Adipose tissue (tissue), 3 donors: ENCODE results near the gene MYOT. TPM values are rescaled to one million over a fixed set of nuclear protein-coding genes. Genes with fewer than 3 reads are reported as not detected.
"Not testable (repeated sequence)": the region's sequence is repeated elsewhere in the genome, so short reads cannot be mapped to it uniquely, and the experiment has no call there.

ENCODE experiments used
- H3K27ac ChIP-seq: one replicate; pipeline ENCODE4 v1.5.1; 2013; ENCODE audit warnings: low read depth, low read length
- WGBS, 3 donors: extraction: QIAGEN DNeasy Blood & Tissue Kit; methylation state at CpG; one replicate each; pipeline ENCODE4 v1.1.7; 2013; 5-methylcytosine and 5-hydroxymethylcytosine counted together
- polyA plus RNA-seq, 3 donors: library from polyadenylated mRNA; stranded (reverse); fragments of 200-250 nt; gene quantifications; one replicate each; pipeline ENCODE4 v1.2.3, GENCODE V29; 2013
- donor health status: healthy with polysubstance abuse.
- donor health status: Bipolar disorder and iron deficiency.
- donor health status: healthy.

The MYOT gene
- polyA plus RNA-seq, 3 donors, result 0.45 to 0.98 (median 0.55) TPM

- no peak overlapping the region for H3K27ac ChIP-seq
These were observed 22.2 kb upstream of the MYOT start for GRCh38 chr5:137845472-137845871.

- WGBS, 3 donors, result 92 to 96% (median 95%) methylated on average over 6 of the region's 6 CpGs
- no peak overlapping the region for H3K27ac ChIP-seq
These were observed 20.0 kb upstream of the MYOT start for GRCh38 chr5:137847687-137848086.

- not testable (repeated sequence) for H3K27ac ChIP-seq
These were observed 14.5 kb upstream of the MYOT start for GRCh38 chr5:137853165-137853564.

GRCh38 chr5:137856201-137856600 is 11.5 kb upstream of the MYOT start:
- no peak overlapping the region for H3K27ac ChIP-seq
- WGBS, 3 donors, result 71 to 84% (median 79%) methylated on average over 3 of the region's 3 CpGs

- WGBS, 3 donors, result 77 to 86% (median 81%) methylated on average over 5 of the region's 5 CpGs
- H3K27ac ChIP-seq, result no peak overlapping the region
These were observed 10.5 kb upstream of the MYOT start for GRCh38 chr5:137856916-137857862.

GRCh38 chr5:137858223-137858916 is 9.3 kb upstream of the MYOT start:
- H3K27ac ChIP-seq, result no peak overlapping the region
- 18 to 51% (median 22%) methylated on average over 3 of the region's 3 CpGs for WGBS, 3 donors

GRCh38 chr5:137858954-137859353 is 8.7 kb upstream of the MYOT start:
- no peak overlapping the region for H3K27ac ChIP-seq
- WGBS, 3 donors, result 55 to 75% (median 65%) methylated on average over 5 of the region's 5 CpGs

- WGBS, 3 donors, result 89 to 94% (median 91%) methylated on average over 3 of the region's 3 CpGs
These were observed 5.4 kb upstream of the MYOT start for GRCh38 chr5:137862251-137862650.

GRCh38 chr5:137863653-137864052 is 4.0 kb upstream of the MYOT start:
- not testable (repeated sequence) for H3K27ac ChIP-seq
- WGBS, 3 donors, result 91 to 93% (median 92%) methylated on average over 6 of the region's 6 CpGs

More at GRCh38 chr5:137862251-137862650, 5.4 kb upstream of the MYOT start:
- no peak overlapping the region for H3K27ac ChIP-seq

- WGBS, 3 donors, result 75 to 95% (median 92%) methylated on average over 4 of the region's 4 CpGs
- H3K27ac ChIP-seq, result no peak overlapping the region
These were observed 895 bp upstream of the MYOT start for GRCh38 chr5:137866541-137867388.

- WGBS, 3 donors, result 94 to 95% (median 95%) methylated on average over 7 of the region's 7 CpGs
These were observed 3.1 kb downstream of the MYOT start for GRCh38 chr5:137870647-137871339.

GRCh38 chr5:137871571-137871970 is 3.9 kb downstream of the MYOT start:
- 92 to 96% (median 93%) methylated on average over 3 of the region's 3 CpGs for WGBS, 3 donors
- H3K27ac ChIP-seq, result no peak overlapping the region

More at GRCh38 chr5:137870647-137871339, 3.1 kb downstream of the MYOT start:
- H3K27ac ChIP-seq, result no peak overlapping the region

GRCh38 chr5:137872466-137872865 is 4.8 kb downstream of the MYOT start:
- H3K27ac ChIP-seq, result no peak overlapping the region
- 86 to 93% (median 88%) methylated on average over 3 of the region's 3 CpGs for WGBS, 3 donors

- no peak overlapping the region for H3K27ac ChIP-seq
These were observed 8.4 kb downstream of the MYOT start for GRCh38 chr5:137876101-137876500.

GRCh38 chr5:137880313-137880712 is 12.7 kb downstream of the MYOT start:
- WGBS, 3 donors, result 72 to 77% (median 75%) methylated on average over 1 of the region's 1 CpG
- H3K27ac ChIP-seq, result no peak overlapping the region

- H3K27ac ChIP-seq, result no peak overlapping the region
- WGBS, 3 donors, result 71 to 92% (median 89%) methylated on average over 2 of the region's 2 CpGs
These were observed 20.2 kb downstream of the MYOT start for GRCh38 chr5:137887831-137888230.

GRCh38 chr5:137888466-137888862 is 20.8 kb downstream of the MYOT start:
- WGBS, 3 donors, result 37 to 54% (median 50%) methylated on average over 7 of the region's 7 CpGs

More at GRCh38 chr5:137888466-137888862, 20.8 kb downstream of the MYOT start:
- H3K27ac ChIP-seq, result no peak overlapping the region
